WTC11 (cell line): ENCODE data around the gene DMRT2.

ENCODE experiments used
- AFF4 ChIP-seq: sonication (generic); formaldehyde crosslinking; IDR thresholded peaks from 2 replicates; pipeline ENCODE4 v1.8.1; 2023; ENCODE audit warnings: mild to moderate bottlenecking, missing genetic modification reagents, borderline replicate concordance
- CTCF ChIP-seq: fragments of 200-600 bp; IDR thresholded peaks from 2 replicates; pipeline ENCODE4 v1.8.0; 2022; ENCODE audit warnings: antibody characterized with exemption
- E2F4 ChIP-seq: sonication (generic); formaldehyde crosslinking; IDR thresholded peaks from 2 replicates; pipeline ENCODE4 v1.8.1; 2022; ENCODE audit warnings: low read depth, mild to moderate bottlenecking, moderate library complexity, missing genetic modification reagents, borderline replicate concordance
- FOXJ3 ChIP-seq: sonication (generic); formaldehyde crosslinking; IDR thresholded peaks from 2 replicates; pipeline ENCODE4 v1.9.0; 2021; ENCODE audit warnings: missing genetic modification reagents, mild to moderate bottlenecking, borderline replicate concordance
- GRHL2 ChIP-seq: fragments of 250-450 bp; sonication (Bioruptor Pico); IDR thresholded peaks from 2 replicates; pipeline ENCODE4 v1.8.0; 2022; ENCODE audit warnings: mild to moderate bottlenecking, moderate library complexity; ENCODE audit not compliant: insufficient replicate concordance, severe bottlenecking
- MAX ChIP-seq: sonication (generic); formaldehyde crosslinking; IDR thresholded peaks from 2 replicates; pipeline ENCODE4 v1.8.0; 2022; ENCODE audit warnings: mild to moderate bottlenecking, missing genetic modification reagents
- MLX ChIP-seq: sonication (generic); formaldehyde crosslinking; IDR thresholded peaks from 2 replicates; pipeline ENCODE4 v1.8.1; 2023; ENCODE audit warnings: mild to moderate bottlenecking, missing genetic modification reagents, moderate library complexity
- NFATC4 ChIP-seq: fragments of 250-450 bp; sonication (Bioruptor Pico); IDR thresholded peaks from 2 replicates; pipeline ENCODE4 v1.9.0; 2021; ENCODE audit warnings: mild to moderate bottlenecking
- RELA ChIP-seq: sonication (generic); formaldehyde crosslinking; IDR thresholded peaks from 2 replicates; pipeline ENCODE4 v1.8.1; 2022; ENCODE audit warnings: missing genetic modification reagents, mild to moderate bottlenecking, borderline replicate concordance
- ZNF232 ChIP-seq: sonication (generic); formaldehyde crosslinking; IDR thresholded peaks from 2 replicates; pipeline ENCODE4 v1.8.0; 2022; ENCODE audit warnings: mild to moderate bottlenecking, missing genetic modification reagents
- ZNF263 ChIP-seq: sonication (generic); formaldehyde crosslinking; IDR thresholded peaks from 2 replicates; pipeline ENCODE4 v1.8.1; 2022; ENCODE audit warnings: low read depth, mild to moderate bottlenecking, moderate library complexity, missing genetic modification reagents
- ZSCAN18 ChIP-seq: fragments of 250-450 bp; sonication (Bioruptor Pico); IDR thresholded peaks from 2 replicates; pipeline ENCODE4 v2.1.2; 2022; ENCODE audit warnings: mild to moderate bottlenecking, moderate library complexity

- TF ChIP-seq CTCF (no peak), E2F4 (CRISPR knock-in tag) (no peak), AFF4 (CRISPR knock-in tag) (no peak), ZNF232 (no peak), RELA (CRISPR knock-in tag) (no peak), GRHL2 (CRISPR knock-in tag) (no peak), ZNF263 (CRISPR knock-in tag) (no peak), ZSCAN18 (CRISPR knock-in tag) (no peak), MLX (CRISPR knock-in tag) (no peak), NFATC4 (CRISPR knock-in tag) (no peak), MAX (CRISPR knock-in tag) (no peak), FOXJ3 (CRISPR knock-in tag) (no peak)
Measured at GRCh38 chr9:1102642-1102970, 52.4 kb downstream of the DMRT2 start.
